WTC11 (cell line): ENCODE measurements around the gene TMED10.

Source experiments
- CTCF ChIP-seq: fragments of 200-600 bp; IDR thresholded peaks from 2 replicates; pipeline ENCODE4 v1.8.0; 2022; ENCODE audit warnings: antibody characterized with exemption
- JAZF1 ChIP-seq: fragments of 250-450 bp; sonication (Bioruptor Pico); IDR thresholded peaks from 2 replicates; pipeline ENCODE4 v1.9.0; 2021; ENCODE audit warnings: moderate library complexity, mild to moderate bottlenecking, inconsistent platforms
- JUN ChIP-seq: sonication (generic); formaldehyde crosslinking; IDR thresholded peaks from 2 replicates; pipeline ENCODE4 v1.8.0; 2023; ENCODE audit warnings: mild to moderate bottlenecking, missing genetic modification reagents
- RELA ChIP-seq: sonication (generic); formaldehyde crosslinking; IDR thresholded peaks from 2 replicates; pipeline ENCODE4 v1.8.1; 2022; ENCODE audit warnings: missing genetic modification reagents, mild to moderate bottlenecking, borderline replicate concordance
- SP1 ChIP-seq: sonication (generic); formaldehyde crosslinking; conservative IDR thresholded peaks from 2 replicates; pipeline ENCODE4 v1.8.1; 2022; ENCODE audit warnings: missing genetic modification reagents
- USF2 ChIP-seq: sonication (generic); formaldehyde crosslinking; IDR thresholded peaks from 2 replicates; pipeline ENCODE4 v1.8.1; 2023; ENCODE audit warnings: mild to moderate bottlenecking, missing genetic modification reagents, moderate library complexity
- ZNF232 ChIP-seq: sonication (generic); formaldehyde crosslinking; IDR thresholded peaks from 2 replicates; pipeline ENCODE4 v1.8.0; 2022; ENCODE audit warnings: mild to moderate bottlenecking, missing genetic modification reagents
- ZNF281 ChIP-seq: sonication (generic); formaldehyde crosslinking; IDR thresholded peaks from 2 replicates; pipeline ENCODE4 v1.8.0; 2023; ENCODE audit warnings: mild to moderate bottlenecking, missing genetic modification reagents
- TF ChIP-seq, protein P1 (sequence below): sonication (generic); formaldehyde crosslinking; IDR thresholded peaks from 2 replicates; pipeline ENCODE4 v1.8.0; 2022; ENCODE audit warnings: mild to moderate bottlenecking, missing genetic modification reagents

GRCh38 chr14:75184039-75184438 lies 7.6 kb upstream of the TMED10 start:
- TF ChIP-seq SP1 (CRISPR knock-in tag) (no peak), CTCF (no peak), JUN (no peak), ZNF281 (CRISPR knock-in tag) (no peak), JAZF1 (no peak), USF2 (CRISPR knock-in tag) (no peak), ZNF232 (CRISPR knock-in tag) (no peak), RELA (no peak)
- TF ChIP-seq, protein P1, sequence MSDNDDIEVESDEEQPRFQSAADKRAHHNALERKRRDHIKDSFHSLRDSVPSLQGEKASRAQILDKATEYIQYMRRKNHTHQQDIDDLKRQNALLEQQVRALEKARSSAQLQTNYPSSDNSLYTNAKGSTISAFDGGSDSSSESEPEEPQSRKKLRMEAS (CRISPR knock-in tag), result no peak
